ENCODE measurements around the gene FAHD2B. TPM values are rescaled to one million over a fixed set of nuclear protein-coding genes. Genes with fewer than 3 reads are reported as not detected.
"Not testable (repeated sequence)": the region's sequence is repeated elsewhere in the genome, so short reads cannot be mapped to it uniquely, and the experiment has no call there.

FAHD2B gene
- polyA plus RNA-seq, 2 donors: 3.8 to 7.8 TPM

GRCh38 chr2:97068722-97069121 is 26.0 kb downstream of the FAHD2B start:
- not testable (repeated sequence) for H3K36me3 ChIP-seq (ENCODE audit: control insufficient read depth in 2 of 2, insufficient read depth in 2 of 2, low read length in 1 of 2); H3K27me3 ChIP-seq (ENCODE audit: control insufficient read depth in 1 of 2, insufficient read depth in 2 of 2, low read length in 2 of 2); H3K4me1 ChIP-seq (ENCODE audit: control insufficient read depth in 2 of 2, insufficient read depth in 2 of 2, low read length in 1 of 2); H3K4me3 ChIP-seq (ENCODE audit: low read depth in 1 of 2, low read length in 2 of 2); H3K27ac ChIP-seq (ENCODE audit: low read depth in 2 of 2, low read length in 1 of 2); H3K9me3 ChIP-seq (ENCODE audit: control insufficient read depth in 2 of 2, insufficient read depth in 1 of 2, low read depth in 1 of 2, low read length in 1 of 2)
- WGBS, 2 donors: 76 to 77% methylated on average over 4 to 5 of the region's 5 CpGs

- no peaks in the 10 kb centered on the region for H3K36me3 ChIP-seq (ENCODE audit: control insufficient read depth in 2 of 2, insufficient read depth in 2 of 2, low read length in 1 of 2)
- H3K27ac ChIP-seq (ENCODE audit: low read depth in 2 of 2, low read length in 1 of 2): no peak overlapping the region
- WGBS, 2 donors: 78 to 79% methylated on average over 1 of the region's 1 CpG
- H3K27me3 ChIP-seq (ENCODE audit: control insufficient read depth in 1 of 2, insufficient read depth in 2 of 2, low read length in 2 of 2): no peaks in the 10 kb centered on the region
- H3K4me1 ChIP-seq (ENCODE audit: control insufficient read depth in 2 of 2, insufficient read depth in 2 of 2, low read length in 1 of 2): no peaks in the 10 kb centered on the region
- no peak overlapping the region for H3K4me3 ChIP-seq (ENCODE audit: low read depth in 1 of 2, low read length in 2 of 2)
- no peaks in the 10 kb centered on the region for H3K9me3 ChIP-seq (ENCODE audit: control insufficient read depth in 2 of 2, insufficient read depth in 1 of 2, low read depth in 1 of 2, low read length in 1 of 2)
Observed at GRCh38 chr2:97068074-97068473, 26.6 kb downstream of the FAHD2B start.

- H3K27me3 ChIP-seq (ENCODE audit: control insufficient read depth in 1 of 2, insufficient read depth in 2 of 2, low read length in 2 of 2): no peaks in the 10 kb centered on the region
- H3K36me3 ChIP-seq (ENCODE audit: control insufficient read depth in 2 of 2, insufficient read depth in 2 of 2, low read length in 1 of 2): no peaks in the 10 kb centered on the region
- H3K4me1 ChIP-seq (ENCODE audit: control insufficient read depth in 2 of 2, insufficient read depth in 2 of 2, low read length in 1 of 2): no peaks in the 10 kb centered on the region
- H3K27ac ChIP-seq (ENCODE audit: low read depth in 2 of 2, low read length in 1 of 2): no peak overlapping the region
- no peak overlapping the region for H3K4me3 ChIP-seq (ENCODE audit: low read depth in 1 of 2, low read length in 2 of 2)
- whole genome bisulfite sequencing, 2 donors: 85 to 91% methylated on average over 5 of the region's 5 CpGs
- H3K9me3 ChIP-seq (ENCODE audit: control insufficient read depth in 2 of 2, insufficient read depth in 1 of 2, low read depth in 1 of 2, low read length in 1 of 2): no peaks in the 10 kb centered on the region
Observed at GRCh38 chr2:97067279-97068004, 27.2 kb downstream of the FAHD2B start.

GRCh38 chr2:97066030-97066429 is 28.7 kb downstream of the FAHD2B start:
- H3K4me1 ChIP-seq (ENCODE audit: control insufficient read depth in 2 of 2, insufficient read depth in 2 of 2, low read length in 1 of 2); H3K9me3 ChIP-seq (ENCODE audit: control insufficient read depth in 2 of 2, insufficient read depth in 1 of 2, low read depth in 1 of 2, low read length in 1 of 2); H3K27ac ChIP-seq (ENCODE audit: low read depth in 2 of 2, low read length in 1 of 2); H3K27me3 ChIP-seq (ENCODE audit: control insufficient read depth in 1 of 2, insufficient read depth in 2 of 2, low read length in 2 of 2); H3K36me3 ChIP-seq (ENCODE audit: control insufficient read depth in 2 of 2, insufficient read depth in 2 of 2, low read length in 1 of 2); H3K4me3 ChIP-seq (ENCODE audit: low read depth in 1 of 2, low read length in 2 of 2): not testable (repeated sequence)
- WGBS, 2 donors: 64 to 69% methylated on average over 5 of the region's 5 CpGs

GRCh38 chr2:97062020-97062419 is 32.7 kb downstream of the FAHD2B start:
- H3K27ac ChIP-seq (ENCODE audit: low read depth in 2 of 2, low read length in 1 of 2); H3K27me3 ChIP-seq (ENCODE audit: control insufficient read depth in 1 of 2, insufficient read depth in 2 of 2, low read length in 2 of 2); H3K4me1 ChIP-seq (ENCODE audit: control insufficient read depth in 2 of 2, insufficient read depth in 2 of 2, low read length in 1 of 2); H3K36me3 ChIP-seq (ENCODE audit: control insufficient read depth in 2 of 2, insufficient read depth in 2 of 2, low read length in 1 of 2); H3K4me3 ChIP-seq (ENCODE audit: low read depth in 1 of 2, low read length in 2 of 2); H3K9me3 ChIP-seq (ENCODE audit: control insufficient read depth in 2 of 2, insufficient read depth in 1 of 2, low read depth in 1 of 2, low read length in 1 of 2): not testable (repeated sequence)
- 76 to 89% methylated on average over 1 of the region's 1 CpG for WGBS, 2 donors

GRCh38 chr2:97059782-97060181 is 34.9 kb downstream of the FAHD2B start:
- H3K36me3 ChIP-seq (ENCODE audit: control insufficient read depth in 2 of 2, insufficient read depth in 2 of 2, low read length in 1 of 2); H3K27me3 ChIP-seq (ENCODE audit: control insufficient read depth in 1 of 2, insufficient read depth in 2 of 2, low read length in 2 of 2); H3K9me3 ChIP-seq (ENCODE audit: control insufficient read depth in 2 of 2, insufficient read depth in 1 of 2, low read depth in 1 of 2, low read length in 1 of 2); H3K27ac ChIP-seq (ENCODE audit: low read depth in 2 of 2, low read length in 1 of 2); H3K4me1 ChIP-seq (ENCODE audit: control insufficient read depth in 2 of 2, insufficient read depth in 2 of 2, low read length in 1 of 2); H3K4me3 ChIP-seq (ENCODE audit: low read depth in 1 of 2, low read length in 2 of 2): not testable (repeated sequence)
- WGBS, 2 donors: 60 to 61% methylated on average over 7 of the region's 7 CpGs

- not testable (repeated sequence) for H3K27ac ChIP-seq (ENCODE audit: low read depth in 2 of 2, low read length in 1 of 2); H3K36me3 ChIP-seq (ENCODE audit: control insufficient read depth in 2 of 2, insufficient read depth in 2 of 2, low read length in 1 of 2); H3K9me3 ChIP-seq (ENCODE audit: control insufficient read depth in 2 of 2, insufficient read depth in 1 of 2, low read depth in 1 of 2, low read length in 1 of 2); H3K4me1 ChIP-seq (ENCODE audit: control insufficient read depth in 2 of 2, insufficient read depth in 2 of 2, low read length in 1 of 2); H3K27me3 ChIP-seq (ENCODE audit: control insufficient read depth in 1 of 2, insufficient read depth in 2 of 2, low read length in 2 of 2); H3K4me3 ChIP-seq (ENCODE audit: low read depth in 1 of 2, low read length in 2 of 2)
- 76 to 85% methylated on average over 3 of the region's 3 CpGs for WGBS, 2 donors
Observed at GRCh38 chr2:97056150-97056549, 38.5 kb downstream of the FAHD2B start.

- not testable (repeated sequence) for H3K9me3 ChIP-seq (ENCODE audit: control insufficient read depth in 2 of 2, insufficient read depth in 1 of 2, low read depth in 1 of 2, low read length in 1 of 2); H3K4me3 ChIP-seq (ENCODE audit: low read depth in 1 of 2, low read length in 2 of 2); H3K27ac ChIP-seq (ENCODE audit: low read depth in 2 of 2, low read length in 1 of 2); H3K36me3 ChIP-seq (ENCODE audit: control insufficient read depth in 2 of 2, insufficient read depth in 2 of 2, low read length in 1 of 2); H3K27me3 ChIP-seq (ENCODE audit: control insufficient read depth in 1 of 2, insufficient read depth in 2 of 2, low read length in 2 of 2); H3K4me1 ChIP-seq (ENCODE audit: control insufficient read depth in 2 of 2, insufficient read depth in 2 of 2, low read length in 1 of 2)
- WGBS, 2 donors: 62 to 66% methylated on average over 2 of the region's 2 CpGs
Observed at GRCh38 chr2:97050032-97050431, 44.6 kb downstream of the FAHD2B start.

- H3K9me3 ChIP-seq (ENCODE audit: control insufficient read depth in 2 of 2, insufficient read depth in 1 of 2, low read depth in 1 of 2, low read length in 1 of 2); H3K4me3 ChIP-seq (ENCODE audit: low read depth in 1 of 2, low read length in 2 of 2); H3K36me3 ChIP-seq (ENCODE audit: control insufficient read depth in 2 of 2, insufficient read depth in 2 of 2, low read length in 1 of 2); H3K27me3 ChIP-seq (ENCODE audit: control insufficient read depth in 1 of 2, insufficient read depth in 2 of 2, low read length in 2 of 2); H3K4me1 ChIP-seq (ENCODE audit: control insufficient read depth in 2 of 2, insufficient read depth in 2 of 2, low read length in 1 of 2); H3K27ac ChIP-seq (ENCODE audit: low read depth in 2 of 2, low read length in 1 of 2): not testable (repeated sequence)
- 75 to 76% methylated on average over 7 of the region's 7 CpGs for WGBS, 2 donors
Observed at GRCh38 chr2:97048448-97048847, 46.2 kb downstream of the FAHD2B start.

- H3K27me3 ChIP-seq (ENCODE audit: control insufficient read depth in 1 of 2, insufficient read depth in 2 of 2, low read length in 2 of 2); H3K27ac ChIP-seq (ENCODE audit: low read depth in 2 of 2, low read length in 1 of 2); H3K36me3 ChIP-seq (ENCODE audit: control insufficient read depth in 2 of 2, insufficient read depth in 2 of 2, low read length in 1 of 2); H3K4me1 ChIP-seq (ENCODE audit: control insufficient read depth in 2 of 2, insufficient read depth in 2 of 2, low read length in 1 of 2); H3K9me3 ChIP-seq (ENCODE audit: control insufficient read depth in 2 of 2, insufficient read depth in 1 of 2, low read depth in 1 of 2, low read length in 1 of 2); H3K4me3 ChIP-seq (ENCODE audit: low read depth in 1 of 2, low read length in 2 of 2): not testable (repeated sequence)
- 74 to 80% methylated on average over 3 of the region's 3 CpGs for WGBS, 2 donors
Observed at GRCh38 chr2:97046676-97047075, 48.0 kb downstream of the FAHD2B start.
